Measurements from ENCODE around the gene SLC38A2.

DNA sequence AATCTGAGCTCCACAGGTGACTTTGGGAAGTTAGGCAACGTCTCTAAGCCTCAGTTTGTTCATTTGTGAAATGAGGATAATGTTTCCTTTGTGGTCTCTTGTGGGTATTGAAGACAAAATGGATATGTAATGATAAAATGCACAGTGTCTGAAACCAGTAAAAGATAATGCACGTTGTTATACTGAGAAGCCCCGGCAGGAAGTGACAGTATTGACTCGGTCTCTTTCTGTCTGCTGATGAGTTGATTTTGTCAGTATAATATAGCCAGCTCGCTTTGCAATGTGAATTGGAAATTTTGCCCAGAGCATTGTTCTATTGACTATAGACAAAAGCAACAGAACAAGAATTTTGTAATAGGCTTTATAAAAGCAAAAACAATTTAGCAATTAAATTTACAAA, 54.5 kb downstream of the SLC38A2 start:
- no peak for TF ChIP-seq CTCF (IDR thresholded peaks at IDR 0.05; ENCODE audit: low read length)
- TF ChIP-seq EZH2 (optimal IDR thresholded peaks at IDR 0.05; ENCODE audit: low read depth, low read length): no peak
- TF ChIP-seq EZH2phosphoT487 (IDR thresholded peaks at IDR 0.05; ENCODE audit: low read length): no peak
